Measurements from ENCODE around the gene RAB5B. TPM values are rescaled to one million over a fixed set of nuclear protein-coding genes. Genes with fewer than 3 reads are reported as not detected.
"Not testable (repeated sequence)": the region's sequence is repeated elsewhere in the genome, so short reads cannot be mapped to it uniquely, and the experiment has no call there.

The RAB5B gene
- total RNA-seq, 2 donors from 2014 or later: 91.3 to 95.5 TPM

DNA sequence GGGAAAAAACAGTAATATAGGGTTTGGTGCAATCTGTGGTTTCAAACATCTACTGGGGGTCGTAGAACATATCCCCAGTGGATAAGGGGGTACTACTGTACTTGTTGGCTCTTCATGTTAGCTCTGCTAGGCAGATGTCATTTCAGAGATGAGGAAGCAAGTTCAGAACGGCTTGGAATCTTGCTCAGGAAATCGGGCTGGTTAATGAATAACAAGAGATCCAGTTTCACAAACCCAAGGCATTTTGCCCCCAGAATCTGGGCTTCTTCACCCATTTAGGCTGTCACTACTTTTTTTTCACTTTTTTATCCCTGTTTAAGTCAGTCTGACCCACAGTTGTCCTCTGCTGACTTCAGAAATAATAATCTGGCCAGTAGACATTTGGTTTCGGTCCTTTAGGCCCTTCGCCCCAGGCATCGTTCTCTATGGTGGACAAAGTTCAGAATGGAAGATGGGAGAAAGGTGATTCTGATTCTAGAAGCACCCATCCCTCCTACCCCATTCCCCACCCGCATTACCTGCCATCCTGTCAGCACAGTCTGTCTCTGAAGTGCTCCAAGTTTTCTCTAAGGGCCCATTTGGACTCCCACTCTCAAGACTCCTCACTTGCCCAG lies 27.7 kb downstream of the RAB5B start:
- DNase-seq: no peak
- Mint-ChIP-seq H3K9me3 (peaks cover 16% of the 10 kb centered on the region), H3K27ac (no peak overlapping the region), H3K4me1 (peaks cover 17% of the 10 kb centered on the region), H3K27me3 (ENCODE audit: insufficient read depth) (no peaks in the 10 kb centered on the region), H3K36me3 (ENCODE audit: low read depth) (peaks cover 50% of the 10 kb centered on the region), H3K4me3 (no peak overlapping the region)
- H3K27ac ChIP-seq (ENCODE audit: low read depth, low read length): no peak overlapping the region
- no peak overlapping the region for H3K9ac ChIP-seq (ENCODE audit: extremely low read depth, low read length, poor library complexity, severe bottlenecking)
- peaks cover 43% of the 10 kb centered on the region for H3K36me3 ChIP-seq (ENCODE audit: control insufficient read depth, insufficient read depth, low read length)
- TF ChIP-seq CTCF (conservative IDR thresholded peaks at IDR 0.05): no peak
- peak overlapping the region; percentile 74 for H3K4me3 ChIP-seq (ENCODE audit: low read length)
- H3K27me3 ChIP-seq (ENCODE audit: control insufficient read depth, insufficient read depth, low read length, poor library complexity, severe bottlenecking): no peaks in the 10 kb centered on the region
- WGBS, 2 experiments (ENCODE audit: insufficient coverage in 1 of 2, insufficient read length in 1 of 2): 93 to 94% methylated on average over 4 to 7 of the region's 7 CpGs
- H3K9me3 ChIP-seq (ENCODE audit: control insufficient read depth, low read length): peaks cover 37% of the 10 kb centered on the region
- no peaks in the 10 kb centered on the region for H3K4me1 ChIP-seq (ENCODE audit: control insufficient read depth, insufficient read depth, low read length)

- Histone ChIP-seq H3K9me3 (ENCODE audit: control insufficient read depth, low read length) (peaks cover 35% of the 10 kb centered on the region), H3K36me3 (ENCODE audit: control insufficient read depth, insufficient read depth, low read length) (peaks cover 43% of the 10 kb centered on the region)
- H3K4me1 Mint-ChIP-seq: peaks cover 20% of the 10 kb centered on the region
- peaks cover 16% of the 10 kb centered on the region for H3K9me3 Mint-ChIP-seq
- 93 to 100% methylated on average over 5 of the region's 5 CpGs for WGBS, 2 experiments (ENCODE audit: insufficient coverage in 1 of 2, insufficient read length in 1 of 2)
- H3K27ac Mint-ChIP-seq; H3K27ac ChIP-seq (ENCODE audit: low read depth, low read length); DNase-seq; H3K4me3 Mint-ChIP-seq; H3K9ac ChIP-seq (ENCODE audit: extremely low read depth, low read length, poor library complexity, severe bottlenecking); H3K27me3 Mint-ChIP-seq (ENCODE audit: insufficient read depth); H3K4me1 ChIP-seq (ENCODE audit: control insufficient read depth, insufficient read depth, low read length); H3K4me3 ChIP-seq (ENCODE audit: low read length); H3K27me3 ChIP-seq (ENCODE audit: control insufficient read depth, insufficient read depth, low read length, poor library complexity, severe bottlenecking): not testable (repeated sequence)
- peaks cover 49% of the 10 kb centered on the region for H3K36me3 Mint-ChIP-seq (ENCODE audit: low read depth)
These were observed 29.5 kb downstream of the RAB5B start for GRCh38 chr12:56003376-56003775.

- no peaks in the 10 kb centered on the region for H3K27me3 Mint-ChIP-seq (ENCODE audit: insufficient read depth)
- no peak for DNase-seq
- WGBS, 2 experiments (ENCODE audit: insufficient coverage in 1 of 2, insufficient read length in 1 of 2): 95 to 97% methylated on average over 10 of the region's 10 CpGs
- Histone ChIP-seq H3K9ac (ENCODE audit: extremely low read depth, low read length, poor library complexity, severe bottlenecking) (no peak overlapping the region), H3K36me3 (ENCODE audit: control insufficient read depth, insufficient read depth, low read length) (peaks cover 43% of the 10 kb centered on the region), H3K4me3 (ENCODE audit: low read length) (no peak overlapping the region), H3K27ac (ENCODE audit: low read depth, low read length) (no peak overlapping the region), H3K9me3 (ENCODE audit: control insufficient read depth, low read length) (peaks cover 26% of the 10 kb centered on the region), H3K4me1 (ENCODE audit: control insufficient read depth, insufficient read depth, low read length) (no peaks in the 10 kb centered on the region), H3K27me3 (ENCODE audit: control insufficient read depth, insufficient read depth, low read length, poor library complexity, severe bottlenecking) (no peaks in the 10 kb centered on the region)
- H3K36me3 Mint-ChIP-seq (ENCODE audit: low read depth): peaks cover 43% of the 10 kb centered on the region
- no peak overlapping the region for H3K4me3 Mint-ChIP-seq
- no peak overlapping the region for H3K27ac Mint-ChIP-seq
- no peak for TF ChIP-seq CTCF (conservative IDR thresholded peaks at IDR 0.05)
- peaks cover 14% of the 10 kb centered on the region for H3K9me3 Mint-ChIP-seq
- H3K4me1 Mint-ChIP-seq: peaks cover 20% of the 10 kb centered on the region
These were observed 30.3 kb downstream of the RAB5B start for GRCh38 chr12:56004211-56004610.

Data from endodermal cell (in vitro differentiated cells).